Smooth muscle cell of the brain vasculature (primary cell): Measurements from ENCODE around the gene C5AR1.
"Not testable (repeated sequence)": the region's sequence is repeated elsewhere in the genome, so short reads cannot be mapped to it uniquely, and the experiment has no call there.

ENCODE experiments used
- DNase-seq: peaks from one replicate; pipeline ENCODE4 v3.0.0-alpha.2; 2012; ENCODE audit warnings: low read depth, low spot score

C5AR1 gene

DNA sequence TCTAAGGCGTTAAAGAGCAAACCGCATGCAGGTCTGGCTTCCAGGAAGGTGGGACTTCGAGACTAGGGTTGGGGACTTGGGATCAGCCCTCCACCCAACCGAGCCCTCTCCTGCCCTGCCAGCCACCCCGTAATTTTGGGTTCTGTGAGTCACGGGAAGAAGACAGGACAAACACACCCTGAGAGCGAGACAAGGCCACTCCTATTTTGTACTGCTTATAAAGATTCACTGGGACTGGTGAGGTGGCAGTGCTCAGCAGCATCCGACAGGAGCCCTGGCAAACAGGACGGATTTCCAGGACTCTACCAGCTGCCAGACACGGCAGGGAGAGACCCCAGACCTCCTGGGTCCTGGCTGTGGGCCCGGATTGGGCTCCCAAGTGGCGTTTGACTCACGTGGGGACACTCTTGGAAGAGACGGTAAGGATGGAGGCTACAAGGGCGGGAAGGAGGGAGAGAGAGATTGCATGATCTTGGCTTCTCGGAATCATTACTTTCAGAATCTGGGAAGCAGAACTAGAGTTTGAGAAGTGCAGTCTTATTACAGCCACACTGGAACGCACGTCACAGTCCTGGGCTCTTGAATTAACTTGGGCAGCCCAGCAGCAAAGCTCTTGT, 22.4 kb downstream of the C5AR1 start, which contains the start of gene C5AR2:
Gene C5AR2, plus strand, starts transcription at position 245 of the 617 bp plus-strand sequence. CDS start 8,625 bp downstream, outside the sequence.
- DNase-seq, result no peak

GRCh38 chr19:47336765-47337718, 27.4 kb downstream of the C5AR1 start:
- DNase-seq, result not testable (repeated sequence)

DNA sequence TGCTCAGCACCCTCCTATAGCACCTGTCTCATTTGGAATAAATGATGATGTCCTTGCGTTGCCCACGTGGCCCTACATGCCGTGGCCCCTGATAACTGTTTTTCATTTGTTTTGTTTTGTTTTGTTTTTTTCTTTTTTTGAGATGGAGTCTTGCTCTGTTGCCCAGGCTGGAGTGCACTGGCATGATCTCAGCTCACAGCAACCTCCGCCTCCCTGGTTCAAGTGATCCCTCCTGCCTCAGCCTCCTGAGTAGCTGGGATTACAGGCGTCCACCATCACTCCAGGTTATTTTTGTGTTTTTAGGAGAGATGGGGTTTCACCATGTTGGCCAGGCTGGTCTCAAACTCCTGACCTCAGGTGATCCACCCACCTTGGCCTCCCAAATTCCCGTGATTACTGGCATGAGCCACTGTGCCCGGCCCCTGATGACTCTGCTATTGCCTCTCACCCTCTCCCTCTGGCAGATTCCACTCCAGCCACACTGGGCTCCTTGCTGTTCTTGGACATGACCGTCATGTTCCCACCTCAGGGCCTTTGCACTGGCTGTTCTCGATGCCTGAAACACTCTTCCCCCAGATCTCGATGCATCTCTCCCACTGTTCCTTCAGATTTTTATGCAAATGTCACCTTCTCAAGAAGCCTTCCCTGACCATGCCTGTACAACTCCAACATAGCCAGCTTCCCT, 29.7 kb downstream of the C5AR1 start:
- DNase-seq, result no peak

GRCh38 chr19:47340477-47341208, 31.0 kb downstream of the C5AR1 start:
- no peak for DNase-seq

GRCh38 chr19:47341734-47342133, 32.1 kb downstream of the C5AR1 start:
- DNase-seq, result no peak

DNA sequence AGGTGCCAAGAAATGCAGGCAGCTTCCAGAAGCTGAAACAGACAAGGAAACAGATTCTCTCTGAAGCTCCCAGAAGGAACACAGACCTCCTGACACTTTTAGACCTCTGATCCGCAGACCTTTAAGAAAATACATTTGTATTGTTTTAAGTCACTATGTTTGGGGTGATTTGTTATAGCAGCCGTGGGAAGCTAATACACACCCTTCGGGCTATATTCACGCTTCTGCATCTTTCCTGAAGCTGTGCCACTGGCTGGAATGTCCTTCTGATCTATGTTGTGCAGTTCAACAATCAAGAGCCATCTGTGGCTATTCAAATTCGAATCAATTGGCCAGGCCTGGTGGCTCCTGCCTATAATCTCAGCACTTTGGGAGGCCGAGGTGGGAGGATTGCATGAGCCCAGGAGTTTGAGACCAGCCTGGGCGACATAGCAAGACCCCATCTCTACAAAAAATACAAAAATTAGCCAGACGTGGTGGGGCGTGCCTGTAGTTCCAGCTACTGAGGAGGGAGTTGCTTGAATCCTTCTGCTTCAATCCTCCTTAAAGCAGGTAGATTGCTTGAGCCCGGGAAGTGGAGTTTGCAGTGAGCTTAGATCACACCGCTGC, 33.6 kb downstream of the C5AR1 start:
- no peak for DNase-seq

- DNase-seq, result no peak
Measured at GRCh38 chr19:47344425-47344824, 34.8 kb downstream of the C5AR1 start.

DNA sequence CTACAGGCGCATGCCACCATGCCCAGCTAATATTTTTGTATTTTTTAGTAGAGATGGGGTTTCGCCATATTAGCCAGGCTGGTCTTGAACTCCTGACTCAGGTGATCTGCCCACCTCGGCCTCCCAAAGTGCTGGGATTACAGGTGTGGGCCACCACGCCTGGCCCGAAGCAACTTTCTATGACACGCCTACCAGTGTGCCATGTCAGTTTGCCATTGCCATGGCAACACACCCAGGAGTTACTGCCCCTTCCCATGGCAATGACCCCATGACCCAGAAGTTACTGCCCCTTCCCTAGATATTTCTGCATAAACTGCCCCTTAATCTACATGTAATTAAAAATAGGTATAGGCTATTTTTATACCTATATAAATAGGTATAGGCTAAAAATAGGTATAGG, 36.4 kb downstream of the C5AR1 start:
- not testable (repeated sequence) for DNase-seq

GRCh38 chr19:47348819-47349795, 39.4 kb downstream of the C5AR1 start, which contains the start of gene DHX34:
Gene DHX34, plus strand, starts transcription at chr19:47349315. Its CDS starts 3,716 bp downstream, at chr19:47353031.
- DNase-seq, result peak; percentile 97

DNA sequence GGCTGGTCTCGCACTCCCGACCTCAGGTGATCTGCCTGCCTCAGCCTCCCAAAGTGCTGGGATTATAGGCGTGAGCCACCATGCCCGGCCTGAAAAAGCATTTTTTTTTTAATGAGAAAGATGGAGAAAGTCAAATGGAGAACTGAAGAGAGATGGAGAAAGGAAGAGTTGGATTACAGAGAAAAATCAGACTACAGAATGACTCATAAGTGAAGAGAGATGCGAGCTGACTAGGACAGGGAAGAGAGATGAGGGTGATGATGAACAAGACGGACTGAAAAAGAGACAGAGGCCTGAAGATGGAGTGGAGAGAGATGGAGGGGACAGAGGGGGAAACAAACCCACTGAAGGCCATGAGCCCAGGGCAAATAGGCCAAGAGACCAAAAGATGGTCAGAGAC, 41.0 kb downstream of the C5AR1 start:
- DNase-seq, result no peak

GRCh38 chr19:47351548-47351947, 41.9 kb downstream of the C5AR1 start:
- DNase-seq, result no peak

DNA sequence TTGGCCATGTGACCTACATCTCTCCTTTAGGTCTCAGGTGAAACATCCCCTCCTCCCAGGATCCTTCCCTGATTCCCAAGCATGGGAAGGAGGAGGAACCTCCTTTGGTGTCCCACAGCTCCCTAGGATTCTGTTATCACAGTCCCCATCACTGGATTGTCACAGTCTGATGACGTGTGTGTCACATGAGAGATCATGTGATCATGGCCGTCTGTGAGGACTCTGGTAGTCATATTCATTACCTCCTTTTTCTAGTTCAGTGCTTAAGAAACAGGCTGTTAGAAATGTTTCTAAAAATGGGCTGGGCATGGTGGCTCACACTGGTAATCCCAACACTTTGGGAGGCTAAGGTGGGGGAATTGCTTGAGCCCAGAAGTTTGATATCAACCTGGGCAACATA, 42.4 kb downstream of the C5AR1 start:
- DNase-seq, result no peak

DNA sequence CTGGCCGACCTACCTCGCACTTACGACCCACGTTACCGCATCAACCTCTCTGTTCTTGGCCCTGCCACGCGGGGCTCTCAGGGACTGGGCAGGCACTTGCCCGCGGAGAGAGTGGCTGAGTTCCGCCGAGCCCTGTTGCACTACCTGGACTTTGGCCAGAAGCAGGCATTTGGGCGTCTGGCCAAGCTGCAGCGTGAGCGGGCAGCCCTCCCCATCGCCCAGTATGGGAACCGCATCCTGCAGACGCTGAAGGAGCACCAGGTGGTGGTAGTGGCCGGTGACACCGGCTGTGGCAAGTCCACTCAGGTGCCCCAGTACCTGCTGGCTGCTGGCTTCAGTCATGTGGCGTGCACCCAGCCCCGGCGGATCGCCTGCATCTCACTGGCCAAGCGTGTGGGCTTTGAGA, 43.6 kb downstream of the C5AR1 start:
- DNase-seq, result no peak

DNA sequence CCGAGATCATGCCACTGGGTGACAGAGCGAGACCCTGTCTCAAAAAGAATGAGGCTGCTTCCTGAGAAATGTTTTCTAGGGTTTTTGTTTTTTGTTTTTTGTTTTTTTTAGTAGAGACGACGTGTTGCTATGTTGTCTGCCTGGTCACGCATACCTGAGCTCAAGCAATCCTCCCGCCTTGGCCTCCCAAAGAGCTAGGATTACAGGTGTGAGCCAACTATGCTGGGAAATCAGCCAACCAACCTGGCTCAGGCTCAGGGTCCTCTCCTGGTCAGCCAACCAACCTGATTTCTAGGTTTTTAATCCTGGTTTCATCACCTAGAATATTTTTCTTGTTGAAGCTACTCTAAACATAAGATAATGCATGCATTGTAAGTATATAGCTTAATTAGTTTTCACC, 47.2 kb downstream of the C5AR1 start:
- no peak for DNase-seq

DNA sequence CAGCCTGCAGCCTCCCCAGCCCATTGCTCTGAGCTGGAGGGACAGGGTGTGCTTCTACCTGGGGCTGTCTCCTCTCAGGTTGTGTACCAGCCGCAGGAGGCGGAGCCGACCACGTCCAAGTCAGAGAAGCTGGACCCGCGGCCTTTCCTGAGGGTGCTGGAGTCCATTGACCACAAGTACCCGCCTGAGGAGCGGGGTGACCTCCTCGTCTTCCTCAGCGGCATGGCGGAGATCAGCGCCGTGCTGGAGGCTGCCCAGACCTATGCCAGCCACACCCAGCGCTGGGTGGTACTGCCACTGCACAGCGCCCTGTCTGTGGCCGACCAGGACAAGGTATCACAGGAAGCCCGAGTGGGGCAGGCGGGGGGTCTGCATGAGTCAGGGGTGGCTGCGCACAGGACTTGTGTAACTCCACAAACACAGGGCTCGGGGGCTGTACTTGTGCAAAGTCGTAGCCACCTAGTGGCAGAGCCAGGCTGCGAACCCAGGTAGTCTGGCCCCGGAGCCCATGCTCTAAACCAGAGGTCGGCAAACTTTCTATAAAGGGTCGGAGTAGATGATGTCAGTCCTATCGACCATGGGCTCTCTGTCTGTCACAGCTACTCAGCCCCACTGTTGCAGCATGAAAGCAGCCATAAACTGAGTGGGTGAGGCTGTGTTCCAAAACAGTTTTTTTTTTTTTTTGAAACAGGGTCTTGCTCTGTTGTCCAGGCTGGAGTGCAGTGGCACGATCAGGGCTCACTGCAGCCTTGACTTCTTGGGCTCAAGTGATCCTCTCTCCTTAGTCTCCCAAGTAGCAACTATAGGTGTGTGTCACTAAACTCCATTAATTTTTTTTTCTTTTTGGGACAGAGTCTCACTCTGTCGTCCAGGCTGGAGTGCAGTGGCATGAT, 48.4 kb downstream of the C5AR1 start:
- DNase-seq, result no peak

DNA sequence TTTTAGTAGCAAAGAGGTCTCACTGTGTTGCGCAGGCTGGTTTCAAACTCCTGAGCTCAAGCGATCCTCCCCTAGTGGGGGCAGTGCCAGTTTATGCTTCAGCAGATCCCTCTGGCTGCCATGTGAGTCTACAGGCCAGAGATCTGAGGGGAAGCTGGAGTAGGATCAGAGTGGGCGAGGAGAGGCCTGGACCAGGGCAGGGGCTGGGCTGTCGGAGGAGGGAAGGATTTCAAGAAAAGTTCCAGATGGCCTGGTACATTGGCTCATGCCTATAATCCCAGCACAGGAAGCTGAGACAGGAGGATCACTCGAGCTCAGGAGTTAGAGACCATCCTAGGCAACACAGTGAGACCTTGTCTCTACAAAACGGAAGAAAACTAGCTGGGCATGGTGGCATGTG, 49.3 kb downstream of the C5AR1 start:
- no peak for DNase-seq

GRCh38 chr19:47362321-47362720, 52.7 kb downstream of the C5AR1 start:
- DNase-seq, result no peak

- DNase-seq, result no peak
Measured at GRCh38 chr19:47363758-47364531, 54.3 kb downstream of the C5AR1 start.
